HG03095 (cell line): ENCODE data around the gene ADARB1.

ENCODE experiments used
- ATAC-seq: cut with Tn5 transposase; IDR thresholded peaks from one replicate; pipeline ENCODE4 v1.9.1; 2021; ENCODE audit warnings: moderate library complexity; ENCODE audit not compliant: unreplicated experiment

Gene ADARB1

GRCh38 chr21:45246386-45247320 is 172.3 kb downstream of the ADARB1 start:
- no peak for ATAC-seq

GRCh38 chr21:45248301-45248892 is 174.0 kb downstream of the ADARB1 start:
- ATAC-seq, result no peak

GRCh38 chr21:45248893-45249381 is 174.6 kb downstream of the ADARB1 start:
- no peak for ATAC-seq

DNA sequence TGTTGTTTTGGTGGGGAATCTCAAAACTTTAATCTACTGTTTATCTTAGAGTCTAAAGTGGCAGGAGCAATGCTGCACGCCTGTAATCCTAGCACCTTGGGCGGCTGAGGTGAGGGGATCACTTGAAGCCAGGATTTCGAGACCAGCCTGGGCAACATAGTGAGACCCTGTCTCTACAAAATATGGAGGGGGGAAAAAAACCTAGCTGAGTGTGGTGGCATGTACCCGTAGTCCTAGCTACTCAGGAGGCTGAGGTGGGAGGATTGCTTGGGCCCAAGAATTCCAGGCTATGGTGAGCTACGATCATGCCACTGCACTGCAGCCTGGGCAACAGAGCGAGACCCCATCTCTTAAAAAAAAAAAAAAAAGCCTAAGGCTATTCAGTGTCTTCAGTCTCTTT is 175.2 kb downstream of the ADARB1 start:
- no peak for ATAC-seq

DNA sequence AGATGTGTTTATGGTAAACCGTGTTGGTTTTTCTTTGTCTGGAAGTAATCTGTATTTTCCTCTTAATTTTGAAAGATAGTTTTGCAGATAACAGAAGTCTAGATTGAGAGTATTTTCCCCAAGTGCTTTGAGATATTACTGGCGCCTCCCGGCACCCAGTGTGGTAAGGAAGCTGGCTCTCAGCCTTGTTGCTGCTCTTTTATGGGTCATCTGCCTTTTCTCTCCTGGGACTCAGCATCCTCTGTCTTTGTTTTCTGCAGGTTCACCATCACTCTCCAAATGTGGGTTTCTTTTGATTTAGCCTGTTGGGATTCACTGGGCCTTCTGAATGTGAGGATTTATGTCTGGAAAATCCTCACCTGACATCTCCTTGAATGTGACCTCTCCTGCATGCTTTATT is 175.9 kb downstream of the ADARB1 start:
- no peak for ATAC-seq

- ATAC-seq, result no peak
These were observed 176.7 kb downstream of the ADARB1 start for GRCh38 chr21:45250914-45251634.

DNA sequence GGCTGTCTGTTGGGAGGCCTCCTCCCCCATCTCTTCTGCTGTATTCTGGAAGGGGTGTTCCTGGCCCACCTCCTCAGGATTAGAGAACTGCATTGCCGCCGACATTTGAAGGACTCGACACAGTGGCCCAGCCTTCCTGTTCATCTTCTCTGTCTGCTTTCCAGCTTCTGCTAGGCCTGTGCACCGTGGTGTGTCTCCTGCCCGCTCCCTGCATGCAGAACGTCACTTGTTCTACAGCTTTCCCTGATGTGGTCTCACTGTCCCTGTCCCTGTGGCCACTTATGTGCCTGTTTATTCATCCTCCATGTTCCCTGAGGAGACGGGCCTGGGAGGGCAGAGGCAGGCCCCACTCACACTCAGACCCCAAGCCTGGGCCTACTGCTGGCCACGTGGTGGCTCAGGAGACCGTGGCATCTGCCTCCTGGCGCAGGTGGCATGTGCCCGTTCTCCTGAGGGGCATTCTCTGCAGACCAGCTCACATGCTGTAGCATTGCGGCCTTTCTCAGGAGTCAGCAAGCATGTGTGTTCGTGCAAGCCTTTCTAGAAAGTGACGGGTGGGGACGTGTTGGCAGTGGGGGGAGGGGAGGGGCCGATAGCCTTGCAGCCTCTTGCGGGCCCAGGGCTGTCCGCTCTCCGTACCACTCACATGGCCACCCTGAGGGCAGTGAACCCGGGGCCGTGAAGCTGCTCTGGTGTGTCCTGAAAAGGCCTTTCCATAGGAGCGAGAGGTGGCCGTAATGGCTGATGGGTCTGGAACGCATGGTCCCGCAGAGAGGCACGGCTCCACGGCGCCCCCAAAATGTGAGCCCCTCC is 177.5 kb downstream of the ADARB1 start:
- no peak for ATAC-seq

DNA sequence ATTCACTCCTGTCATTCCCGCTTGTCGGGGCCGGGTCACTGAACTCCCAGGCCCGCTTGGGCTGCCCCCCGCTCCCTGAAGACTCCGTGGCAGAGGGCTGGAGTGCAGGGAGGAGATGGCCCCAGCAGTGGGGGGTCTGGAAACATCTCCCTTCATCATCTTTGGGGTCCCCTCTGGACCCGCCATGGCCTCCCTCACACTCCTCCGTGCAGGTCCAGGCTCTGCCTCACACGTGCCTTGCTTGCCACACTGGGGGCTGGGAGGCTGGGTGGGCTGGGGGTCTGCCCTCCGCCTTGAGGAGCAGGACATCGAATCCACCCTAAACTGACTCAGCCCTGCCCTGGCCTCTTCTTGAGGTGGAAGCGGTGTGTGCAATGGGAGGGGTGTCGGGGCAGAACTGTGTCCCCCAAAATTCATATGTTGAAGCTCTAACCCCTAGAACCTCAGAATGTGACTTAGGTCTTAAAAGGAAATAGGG is 178.1 kb downstream of the ADARB1 start:
- no peak for ATAC-seq

DNA sequence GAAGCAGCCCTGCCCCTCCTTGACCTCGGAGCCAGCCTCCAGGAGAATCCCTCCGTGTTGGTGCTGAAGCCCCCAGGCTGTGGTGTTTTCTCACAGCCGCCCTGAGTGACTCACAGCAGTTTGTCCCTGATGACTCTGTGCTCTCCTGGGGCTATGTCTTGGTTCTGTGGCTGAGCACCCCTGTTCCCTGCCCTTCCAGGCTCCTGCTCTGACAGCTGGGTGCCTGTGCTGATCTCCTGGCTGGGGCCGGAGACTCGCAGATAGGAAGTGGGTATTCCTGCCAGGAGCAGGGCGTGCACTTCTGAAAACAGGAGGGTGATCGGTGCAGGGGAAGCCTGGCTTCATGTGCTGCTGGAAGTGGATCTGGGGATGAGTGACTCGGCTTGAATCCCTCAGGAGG is 178.8 kb downstream of the ADARB1 start:
- no peak for ATAC-seq

GRCh38 chr21:45253633-45254459 is 179.5 kb downstream of the ADARB1 start:
- ATAC-seq, result no peak

DNA sequence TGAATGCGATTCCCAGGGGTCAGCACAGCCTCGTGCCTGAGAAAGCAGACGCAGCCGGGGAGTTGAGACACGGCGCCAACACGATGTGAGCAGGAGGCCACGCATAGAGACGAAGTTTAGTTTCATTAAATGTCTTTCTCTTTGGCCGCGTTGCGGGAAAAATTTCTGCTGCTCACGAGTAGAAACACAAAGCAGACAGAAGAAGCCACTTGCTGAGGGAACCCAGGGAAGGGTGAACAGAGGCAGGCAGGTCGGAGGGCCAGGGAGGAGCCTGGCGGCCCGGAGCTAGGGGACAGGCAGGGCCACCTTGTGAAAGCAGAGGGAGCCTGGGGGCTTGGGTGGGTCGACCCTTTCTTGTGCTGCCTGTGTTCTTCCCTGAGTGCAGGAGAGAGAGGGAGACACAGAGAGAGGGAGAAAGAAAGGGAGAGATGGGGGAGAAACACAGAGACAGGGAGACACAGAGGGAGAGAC is 180.1 kb downstream of the ADARB1 start:
- ATAC-seq, result no peak

GRCh38 chr21:45255381-45256020 is 181.1 kb downstream of the ADARB1 start:
- no peak for ATAC-seq

GRCh38 chr21:45256021-45256911 is 181.9 kb downstream of the ADARB1 start:
- ATAC-seq, result no peak

DNA sequence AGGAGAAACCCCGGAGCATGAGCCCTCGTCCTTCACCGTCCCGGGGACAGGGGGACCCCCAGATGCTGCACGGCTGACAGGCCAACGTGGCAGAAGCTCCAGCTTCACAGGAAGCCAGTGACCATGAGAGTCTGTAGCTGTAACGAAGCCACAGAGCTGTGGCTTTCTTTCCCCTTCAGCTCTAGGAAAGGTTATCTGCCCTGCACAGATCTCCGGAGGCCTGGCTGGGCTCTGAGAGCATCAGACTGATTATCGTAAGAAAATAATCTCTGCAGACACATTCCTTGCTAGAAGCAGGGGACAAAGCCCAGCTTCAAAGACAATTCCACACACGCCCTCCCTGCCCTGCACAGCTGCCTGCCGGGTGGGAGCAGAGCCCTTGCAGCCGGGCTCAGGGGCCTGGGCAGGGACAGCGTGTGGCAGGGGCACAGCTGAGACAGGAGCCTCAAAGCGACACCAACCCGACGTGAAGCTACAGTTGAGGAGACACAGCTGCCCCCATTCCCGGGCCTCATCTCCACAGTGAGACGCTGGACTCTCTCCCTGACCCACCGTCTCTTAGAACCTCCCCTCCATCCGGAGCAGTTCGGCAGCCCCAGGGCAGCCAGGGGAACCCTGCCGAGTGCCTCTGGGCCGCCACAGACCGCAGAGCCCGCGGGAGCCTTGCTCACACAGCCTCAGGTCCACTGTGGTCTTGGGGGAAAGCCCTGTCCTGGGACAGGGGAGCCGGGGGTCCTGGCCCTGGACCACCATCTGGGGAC is 182.7 kb downstream of the ADARB1 start:
- ATAC-seq, result no peak

DNA sequence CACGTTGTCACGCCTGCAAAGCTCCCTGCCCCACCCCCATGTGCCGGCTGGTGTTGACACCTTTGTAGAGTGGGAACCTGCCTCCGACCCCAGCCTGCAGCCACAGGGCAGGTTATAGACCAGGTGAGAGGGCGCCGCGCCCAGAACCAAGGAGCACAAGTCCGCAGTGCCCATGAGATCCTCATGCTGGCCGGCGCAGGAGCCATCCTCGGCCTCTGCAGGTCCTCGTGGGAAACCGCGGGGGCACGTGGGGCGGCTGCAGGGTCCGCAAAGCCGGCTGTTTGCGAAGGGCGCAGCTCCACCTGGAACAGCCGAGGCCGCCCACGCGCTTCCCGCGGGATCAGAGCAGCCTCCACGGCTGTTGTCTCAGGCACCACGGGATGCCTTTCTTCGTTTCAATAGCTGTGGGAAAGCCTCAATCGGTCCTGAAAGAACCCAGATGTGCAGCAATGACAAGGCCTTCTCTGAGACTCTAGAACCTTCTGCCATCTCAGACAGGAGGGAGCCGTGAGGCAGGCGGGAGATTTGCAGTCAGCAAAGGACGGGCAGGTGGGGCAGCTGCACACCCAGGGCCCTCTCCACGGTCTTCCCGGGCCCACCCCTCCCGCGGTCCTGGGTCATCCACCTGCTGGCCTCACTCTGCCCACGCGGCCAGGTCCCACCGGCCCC is 183.4 kb downstream of the ADARB1 start:
- ATAC-seq, result no peak

- ATAC-seq, result no peak
These were observed 184.1 kb downstream of the ADARB1 start for GRCh38 chr21:45258466-45258865.
